GM18507 (cell line): ENCODE data around the gene RNF220.
"Not testable (repeated sequence)": the region's sequence is repeated elsewhere in the genome, so short reads cannot be mapped to it uniquely, and the experiment has no call there.

ENCODE experiments used
- DNase-seq: peaks from one replicate; pipeline ENCODE4 v3.0.0; 2011; ENCODE audit warnings: low read depth; ENCODE audit not compliant: insufficient read length; ENCODE audit errors: extremely low spot score
- FAIRE-seq: peaks from 2 replicates; lab custom pipeline; 2011; peaks lifted over from hg19 to GRCh38; lab: Jason Lieb, UNC

Gene RNF220

DNA sequence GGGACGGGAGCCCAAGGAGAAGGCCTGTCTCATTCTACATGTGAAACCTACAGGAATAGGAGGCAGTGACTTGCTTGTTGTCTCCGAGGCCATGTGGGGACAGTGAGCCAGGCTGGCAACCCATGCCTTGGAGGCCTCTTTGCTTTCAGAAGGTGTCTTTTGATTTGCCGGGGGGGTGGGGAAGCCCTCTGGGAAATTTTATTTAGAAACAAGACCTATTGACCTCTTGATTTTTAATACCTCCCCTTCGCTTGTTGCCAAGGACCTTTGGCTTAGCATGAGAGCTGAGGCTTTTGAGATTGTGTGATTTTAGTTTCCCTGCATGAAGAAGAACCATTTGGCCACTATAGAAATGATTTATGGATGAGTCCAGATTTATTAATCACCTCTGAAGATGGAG is 273.6 kb downstream of the RNF220 start:
- DNase-seq (no peak), FAIRE-seq (no peak)

DNA sequence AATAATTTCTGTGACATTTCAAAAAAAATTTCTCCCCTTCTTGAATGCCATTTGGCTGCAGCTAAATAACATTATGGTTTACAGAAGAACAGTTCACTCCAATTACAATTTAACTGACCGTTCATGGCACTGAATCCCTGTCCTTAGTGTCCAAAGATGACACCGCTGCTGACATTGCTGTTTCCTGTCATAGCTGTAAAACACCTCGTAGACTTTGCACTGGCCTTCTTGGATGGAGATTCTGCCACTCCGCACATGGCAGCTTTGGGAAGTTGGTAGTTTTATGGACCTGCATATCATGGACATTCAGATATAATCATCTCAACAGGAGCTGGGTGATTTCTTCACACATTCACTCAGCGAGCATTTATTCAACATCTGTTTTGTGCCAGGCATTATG is 274.4 kb downstream of the RNF220 start:
- FAIRE-seq (no peak), DNase-seq (no peak)

- FAIRE-seq = no peak
- no peak for DNase-seq
Observed at GRCh38 chr1:44681905-44682882, 277.1 kb downstream of the RNF220 start.

- FAIRE-seq (no peak), DNase-seq (no peak)
Observed at GRCh38 chr1:44682883-44683265, 277.8 kb downstream of the RNF220 start.

DNA sequence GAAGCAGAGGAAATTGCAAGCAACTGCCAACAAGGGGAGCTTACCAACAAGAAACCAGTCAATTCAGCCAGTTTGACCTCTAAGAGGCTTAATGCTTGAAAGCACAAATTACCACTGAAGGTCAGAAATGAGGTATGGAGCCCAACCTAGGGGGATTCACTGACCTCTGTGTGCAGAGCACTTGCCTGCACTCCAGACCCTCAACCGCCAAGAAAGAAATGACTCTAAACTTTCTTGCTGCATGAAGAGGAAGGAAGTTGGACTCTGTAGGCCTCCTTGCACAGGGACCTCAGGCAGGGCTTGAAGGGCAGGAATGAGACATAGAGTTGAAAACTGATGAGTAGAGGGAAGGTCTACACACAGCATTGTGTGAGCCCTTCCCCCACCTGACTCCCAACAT is 279.5 kb downstream of the RNF220 start:
- FAIRE-seq = peak; percentile 72
- DNase-seq = peak; percentile 35

DNA sequence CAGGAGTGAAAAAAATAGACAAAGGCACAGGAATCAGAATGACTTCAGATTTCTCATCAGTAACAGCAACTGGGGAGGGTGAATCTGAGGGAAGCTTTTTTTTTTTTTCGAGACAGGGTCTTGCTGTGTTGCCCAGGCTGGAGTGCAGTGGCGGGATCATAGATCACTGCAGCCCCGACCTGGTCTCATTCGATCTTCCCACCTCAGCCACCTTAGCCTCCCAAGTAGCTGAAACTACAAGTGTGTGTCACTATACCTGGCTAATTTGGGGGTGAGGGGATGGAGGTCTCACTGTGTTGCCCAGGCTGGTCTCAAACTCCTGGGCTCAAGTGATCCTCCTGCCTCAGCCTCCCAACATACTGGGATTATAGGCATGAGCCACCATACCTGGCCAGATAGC is 280.2 kb downstream of the RNF220 start:
- FAIRE-seq (no peak), DNase-seq (no peak)

DNA sequence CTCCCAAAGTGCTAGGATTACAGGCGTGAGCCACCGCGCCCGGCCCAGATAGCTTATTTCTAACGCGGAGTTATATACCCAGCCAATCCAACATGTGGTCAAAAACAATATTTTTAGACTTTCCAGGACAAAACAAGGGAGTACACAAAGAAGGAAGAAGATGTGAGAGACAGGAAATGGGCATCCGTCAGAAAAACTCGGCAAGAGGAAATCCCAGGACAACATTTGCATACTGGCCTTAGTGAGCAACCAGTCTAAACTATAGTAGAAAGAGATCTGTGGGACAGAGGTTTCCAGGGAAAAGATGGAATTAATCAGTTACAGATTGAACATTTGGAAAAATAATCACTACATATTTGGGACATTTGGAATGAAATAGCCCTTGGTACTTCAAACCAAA is 280.8 kb downstream of the RNF220 start:
- DNase-seq (no peak), FAIRE-seq (no peak)

DNA sequence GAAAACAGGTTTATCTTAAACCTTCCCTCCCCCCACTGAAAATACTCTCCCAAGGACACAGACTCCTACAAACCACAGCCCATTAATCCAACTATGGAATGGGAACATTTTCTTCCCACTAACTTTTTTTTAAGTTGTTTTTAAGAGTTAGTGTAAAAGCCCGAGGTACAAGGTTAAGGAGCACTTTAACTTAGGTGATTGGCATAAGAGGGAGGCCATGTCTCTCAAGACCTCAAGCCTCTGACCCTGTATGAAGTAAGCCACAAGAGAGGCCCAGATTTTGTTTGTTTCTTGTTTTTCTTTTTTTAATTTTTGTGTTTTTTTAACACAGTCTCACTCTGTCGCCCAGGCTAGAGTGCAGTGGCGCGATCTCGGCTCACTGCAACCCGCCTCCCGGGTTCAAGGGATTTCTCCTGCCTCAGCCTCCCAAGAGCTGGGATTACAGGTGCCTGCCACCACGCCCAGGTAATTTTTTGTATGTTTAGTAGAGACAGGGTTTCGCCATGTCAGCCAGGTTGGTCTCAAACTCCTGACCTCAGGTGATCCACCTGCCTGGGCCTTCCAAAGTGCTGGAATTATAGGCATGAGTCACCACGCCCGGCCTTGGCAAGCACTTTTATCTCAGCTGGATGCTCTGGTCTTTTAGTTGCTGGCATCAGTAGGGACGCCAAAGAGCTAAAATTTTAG is 283.8 kb downstream of the RNF220 start:
- DNase-seq (no peak), FAIRE-seq (no peak)

DNA sequence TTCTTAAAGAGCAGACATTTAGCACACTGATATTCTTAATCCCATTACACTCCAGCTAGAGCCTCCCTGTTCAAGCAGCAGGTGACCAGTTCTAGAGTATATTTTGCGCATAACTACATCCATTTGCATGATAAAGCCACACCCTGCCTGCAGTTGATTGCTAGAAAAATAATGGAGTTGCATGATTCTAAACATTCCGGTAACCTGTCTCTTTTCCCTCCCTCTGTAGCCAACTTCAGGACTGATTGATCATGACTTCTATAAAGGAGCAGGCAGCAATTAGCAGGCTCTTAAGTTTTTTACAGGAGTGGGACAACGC is 284.4 kb downstream of the RNF220 start:
- DNase-seq (no peak), FAIRE-seq (no peak)

GRCh38 chr1:44693159-44693558 is 288.1 kb downstream of the RNF220 start:
- FAIRE-seq (no peak), DNase-seq (no peak)

- DNase-seq (no peak), FAIRE-seq (no peak)
Observed at GRCh38 chr1:44693900-44694299, 288.8 kb downstream of the RNF220 start.

DNA sequence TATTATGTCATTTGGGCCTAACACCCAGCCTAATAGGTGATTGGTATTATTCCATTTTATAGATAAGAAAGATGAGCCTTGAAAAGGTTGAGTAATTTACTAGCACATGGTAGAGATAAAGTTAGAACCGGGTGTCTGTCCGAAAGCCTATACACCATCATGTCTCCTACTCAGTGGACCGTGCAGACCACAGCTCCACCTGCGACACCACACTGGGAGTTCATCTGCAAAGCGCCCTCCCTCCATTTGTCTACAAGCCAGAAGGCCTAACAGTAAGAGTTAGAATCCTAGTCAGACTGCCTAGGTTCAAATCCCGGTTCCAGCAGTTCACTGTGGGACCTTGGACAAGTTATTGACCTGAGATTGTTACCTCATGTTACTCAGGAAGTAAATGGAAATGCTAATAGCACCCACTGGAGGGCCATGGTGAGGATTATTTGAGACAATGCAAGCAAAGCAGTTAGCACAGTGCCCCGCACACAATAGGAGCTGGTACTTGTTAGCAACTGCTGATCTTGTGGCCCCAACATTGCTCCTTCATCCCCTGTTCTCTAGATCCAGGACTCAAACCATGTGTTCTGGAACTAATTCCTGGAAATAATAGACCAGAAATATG is 289.9 kb downstream of the RNF220 start:
- FAIRE-seq (peak; percentile 97), DNase-seq (no peak)

GRCh38 chr1:44695671-44696070 is 290.6 kb downstream of the RNF220 start:
- FAIRE-seq = no peak
- no peak for DNase-seq

- FAIRE-seq (no peak), DNase-seq (no peak)
Observed at GRCh38 chr1:44696101-44696500, 291.0 kb downstream of the RNF220 start.

DNA sequence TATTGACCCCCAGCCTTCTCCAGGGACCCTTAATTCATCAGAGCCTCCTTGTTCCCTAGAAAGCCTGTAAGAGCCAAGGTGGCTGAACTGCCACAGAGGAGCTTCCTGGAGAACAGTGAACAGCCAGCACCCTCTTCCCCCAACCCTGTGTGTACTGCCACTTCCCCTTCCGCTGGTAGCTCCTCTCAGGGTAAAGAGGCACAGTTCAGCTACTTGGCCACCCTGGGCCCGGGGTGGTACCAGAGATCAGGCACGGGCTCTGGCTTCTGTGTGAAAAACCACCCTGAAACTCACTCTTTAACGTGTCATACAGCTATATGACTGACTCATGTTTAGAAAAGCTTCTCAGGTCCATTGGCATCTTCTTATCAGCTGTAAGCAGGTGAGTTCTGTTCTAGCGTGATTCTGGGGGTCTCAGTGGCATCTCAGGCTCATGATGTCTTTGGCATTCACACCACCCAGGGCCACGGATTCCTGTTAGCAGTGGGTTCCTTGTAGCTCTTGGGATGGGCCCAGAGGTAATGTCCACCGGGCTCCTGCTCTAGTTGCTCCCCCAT is 291.8 kb downstream of the RNF220 start:
- DNase-seq = no peak
- FAIRE-seq = peak; percentile 80

DNA sequence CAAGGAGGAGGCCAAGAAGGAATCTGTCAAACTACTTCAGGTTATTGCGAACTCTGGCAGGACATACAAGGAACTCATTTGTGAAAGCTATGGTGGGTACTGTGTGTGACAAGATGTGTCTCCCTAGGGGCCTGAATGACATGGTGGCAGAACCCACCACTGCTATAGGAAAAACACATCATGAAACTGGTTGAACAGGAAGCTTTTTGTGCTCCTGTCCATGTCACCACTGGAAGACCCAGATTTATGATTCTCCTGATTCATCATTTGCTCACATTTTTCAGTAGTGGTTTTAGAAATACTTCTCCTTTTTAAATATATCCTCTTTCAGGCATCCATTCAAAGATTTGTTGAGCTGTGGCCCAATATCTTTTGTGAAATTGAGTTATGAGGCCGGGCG is 293.1 kb downstream of the RNF220 start:
- peak; percentile 65 for FAIRE-seq
- DNase-seq = no peak

- FAIRE-seq, DNase-seq: not testable (repeated sequence)
Observed at GRCh38 chr1:44699375-44699774, 294.3 kb downstream of the RNF220 start.

DNA sequence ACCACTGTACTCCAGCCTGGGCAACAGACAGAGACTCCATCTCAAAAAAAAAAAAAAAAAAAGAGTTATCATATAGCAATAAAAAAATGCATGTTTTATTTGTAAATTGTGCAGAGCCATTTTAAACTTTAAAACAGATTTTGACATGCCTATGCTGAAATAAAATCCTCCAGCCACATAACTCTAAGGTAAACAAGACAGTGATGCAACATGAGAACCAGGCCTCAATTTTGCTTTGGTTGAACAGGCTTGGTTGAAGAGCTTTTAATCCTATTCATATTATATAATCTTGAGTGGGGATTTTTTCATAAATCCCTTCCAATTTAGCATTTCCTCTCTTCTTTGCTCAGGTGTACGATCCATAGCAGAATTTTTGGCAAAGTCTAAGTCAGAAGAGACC is 295.5 kb downstream of the RNF220 start:
- no peak for FAIRE-seq
- DNase-seq = no peak

DNA sequence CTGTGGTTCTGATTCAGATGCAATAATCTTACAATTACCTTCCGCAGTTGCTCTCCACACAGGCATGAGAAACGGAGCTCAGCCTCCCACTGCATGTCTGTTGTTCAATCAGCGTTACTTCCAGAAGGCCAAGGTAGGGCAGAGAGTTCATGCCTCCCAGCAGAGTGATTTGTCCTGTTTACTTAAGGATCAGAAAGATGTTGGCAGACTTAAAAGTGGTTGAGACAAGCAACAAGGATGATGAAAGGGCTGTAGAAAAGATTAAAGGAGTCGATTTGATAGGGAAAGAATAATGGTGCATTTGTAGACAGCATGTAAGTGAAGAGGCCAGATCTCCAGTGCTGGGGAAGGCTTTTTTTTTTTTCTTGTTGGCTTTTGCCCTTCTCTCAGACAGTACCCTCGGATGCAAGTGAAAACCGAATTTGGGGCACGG is 296.1 kb downstream of the RNF220 start:
- FAIRE-seq (no peak), DNase-seq (no peak)
